H9 (cell line): ENCODE results near the gene PABPN1. TPM values are rescaled to one million over a fixed set of nuclear protein-coding genes. Genes with fewer than 3 reads are reported as not detected.

ENCODE experiments used
- DNase-seq: peaks from one replicate; pipeline ENCODE4 v3.0.0-alpha.2; 2017
- H2AFZ ChIP-seq: one replicate; pipeline ENCODE4 v1.6.1; 2013; ENCODE audit warnings: mild to moderate bottlenecking, low read length, control low read depth, moderate library complexity
- H2AK5ac ChIP-seq: 2 replicates; pipeline ENCODE4 v1.6.1; 2013; ENCODE audit warnings: low read length, control low read depth, mixed read lengths; ENCODE audit not compliant: insufficient read length
- H2BK120ac ChIP-seq: one replicate; pipeline ENCODE4 v1.6.1; 2013; ENCODE audit warnings: low read depth, mild to moderate bottlenecking, low read length, control low read depth, inconsistent platforms; ENCODE audit not compliant: poor library complexity, severe bottlenecking
- H2BK12ac ChIP-seq: 2 replicates; pipeline ENCODE4 v1.6.1; 2013; ENCODE audit warnings: low read length, control low read depth, mixed read lengths, low read depth; ENCODE audit not compliant: insufficient read length
- H2BK15ac ChIP-seq: 2 replicates; pipeline ENCODE4 v1.6.1; 2013; ENCODE audit warnings: low read depth, low read length, control low read depth
- H2BK20ac ChIP-seq: one replicate; pipeline ENCODE4 v1.6.1; 2013; ENCODE audit warnings: low read depth, mild to moderate bottlenecking, low read length, control low read depth, inconsistent platforms; ENCODE audit not compliant: poor library complexity, severe bottlenecking
- H2BK5ac ChIP-seq: 2 replicates; pipeline ENCODE4 v1.6.1; 2013; ENCODE audit warnings: low read length, control low read depth, mixed read lengths; ENCODE audit not compliant: insufficient read length
- H3K14ac ChIP-seq: 2 replicates; pipeline ENCODE4 v1.6.1; 2013; ENCODE audit warnings: low read length, control low read depth; ENCODE audit not compliant: insufficient read depth
- H3K18ac ChIP-seq: 2 replicates; pipeline ENCODE4 v1.6.1; 2013; ENCODE audit warnings: low read depth, mild to moderate bottlenecking, mixed read lengths, low read length, control low read depth; ENCODE audit not compliant: insufficient read length
- H3K23ac ChIP-seq: 2 replicates; pipeline ENCODE4 v1.6.1; 2013; ENCODE audit warnings: low read length, control low read depth, mixed read lengths, low read depth; ENCODE audit not compliant: insufficient read length
- H3K23me2 ChIP-seq: 2 replicates; pipeline ENCODE4 v1.6.1; 2013; ENCODE audit warnings: low read depth, mild to moderate bottlenecking, mixed read lengths, low read length, control low read depth; ENCODE audit not compliant: insufficient read length, poor library complexity, severe bottlenecking
- H3K27ac ChIP-seq: 2 replicates; pipeline ENCODE4 v1.5.1; 2013; ENCODE audit warnings: low read length, control low read depth, mixed read lengths, low read depth; ENCODE audit not compliant: insufficient read length
- H3K27me3 ChIP-seq: 2 replicates; pipeline ENCODE4 v1.6.1; 2013; ENCODE audit warnings: low read length, control low read depth, inconsistent platforms; ENCODE audit not compliant: insufficient read depth
- H3K4ac ChIP-seq: 2 replicates; pipeline ENCODE4 v1.6.1; 2013; ENCODE audit warnings: low read depth, mild to moderate bottlenecking, control low read depth, inconsistent platforms, low read length, moderate library complexity
- H3K4me1 ChIP-seq: 2 replicates; pipeline ENCODE4 v1.6.1; 2013; ENCODE audit warnings: low read length, control low read depth, inconsistent platforms; ENCODE audit not compliant: insufficient read depth
- H3K4me2 ChIP-seq: 2 replicates; pipeline ENCODE4 v1.6.1; 2013; ENCODE audit warnings: low read length, control low read depth, mixed read lengths; ENCODE audit not compliant: insufficient read length, insufficient read depth
- H3K56ac ChIP-seq: 2 replicates; pipeline ENCODE4 v1.6.1; 2013; ENCODE audit warnings: low read depth, mild to moderate bottlenecking, mixed read lengths, low read length, control low read depth; ENCODE audit not compliant: insufficient read length
- H3K79me1 ChIP-seq: 2 replicates; pipeline ENCODE4 v1.6.1; 2013; ENCODE audit warnings: low read depth, mild to moderate bottlenecking, moderate library complexity, low read length, control low read depth, inconsistent platforms; ENCODE audit not compliant: insufficient read depth, poor library complexity, severe bottlenecking
- H3K79me2 ChIP-seq: 2 replicates; pipeline ENCODE4 v1.6.1; 2013; ENCODE audit warnings: low read length, control low read depth, inconsistent platforms; ENCODE audit not compliant: insufficient read depth
- H3K9ac ChIP-seq: 2 replicates; pipeline ENCODE4 v1.6.1; 2013; ENCODE audit warnings: low read length, control low read depth, mixed read lengths; ENCODE audit not compliant: insufficient read length; ENCODE audit errors: extremely low read depth
- H3K9me3 ChIP-seq: one replicate; pipeline ENCODE4 v1.6.1; 2013; ENCODE audit warnings: low read depth, low read length, inconsistent platforms; ENCODE audit not compliant: control insufficient read depth
- H3T11ph ChIP-seq: one replicate; pipeline ENCODE4 v1.6.1; 2013; ENCODE audit warnings: mild to moderate bottlenecking, low read length, control low read depth, inconsistent platforms
- H4K20me1 ChIP-seq: one replicate; pipeline ENCODE4 v1.6.1; 2013; ENCODE audit not compliant: control insufficient read depth, insufficient read length, insufficient read depth
- H4K5ac ChIP-seq: 2 replicates; pipeline ENCODE4 v1.6.1; 2013; ENCODE audit warnings: low read depth, mild to moderate bottlenecking, mixed read lengths, low read length, control low read depth; ENCODE audit not compliant: insufficient read length
- H4K8ac ChIP-seq: replicated peaks from 2 replicates; pipeline ENCODE4 v1.6.1; 2013; ENCODE audit warnings: low read length, control low read depth, mixed read lengths, low read depth; ENCODE audit not compliant: insufficient read length
- H4K91ac ChIP-seq: 2 replicates; pipeline ENCODE4 v1.6.1; 2013; ENCODE audit warnings: low read depth, mild to moderate bottlenecking, moderate library complexity, mixed read lengths, low read length, control low read depth; ENCODE audit not compliant: insufficient read length
- H3K27ac Mint-ChIP-seq, 3 experiments: 2 replicates in 2 of 3; 3 replicates in 1 of 3; pipeline ENCODE4 v1.8.0; 2020 to 2021; ENCODE audit warnings: mixed read lengths in 3 of 3, mild to moderate bottlenecking in 1 of 3, moderate library complexity in 1 of 3
- H3K27me3 Mint-ChIP-seq: 2 replicates; pipeline ENCODE4 v1.8.0; 2021; ENCODE audit warnings: low read depth, mild to moderate bottlenecking, moderate library complexity, mixed read lengths
- H3K36me3 Mint-ChIP-seq, 3 experiments: 2 replicates in 2 of 3; 3 replicates in 1 of 3; pipeline ENCODE4 v1.8.0; 2020 to 2021; ENCODE audit warnings: low read depth in 3 of 3, mixed read lengths in 3 of 3; ENCODE audit not compliant: insufficient read depth in 1 of 3
- H3K4me1 Mint-ChIP-seq, 2 experiments: 2 replicates each; pipeline ENCODE4 v1.8.0; 2020; ENCODE audit warnings: mixed read lengths in 2 of 2
- H3K4me3 Mint-ChIP-seq, 2 experiments: 2 replicates in 1 of 2; 3 replicates in 1 of 2; pipeline ENCODE4 v1.8.0; 2020 to 2021; ENCODE audit warnings: mild to moderate bottlenecking in 2 of 2, mixed read lengths in 2 of 2, moderate library complexity in 1 of 2
- H3K9me3 Mint-ChIP-seq, 2 experiments: 2 replicates in 1 of 2; 3 replicates in 1 of 2; pipeline ENCODE4 v1.8.0; 2020; ENCODE audit warnings: mild to moderate bottlenecking in 2 of 2, mixed read lengths in 2 of 2, moderate library complexity in 1 of 2
- WGBS: extraction: QIAGEN DNeasy Blood & Tissue Kit; methylation state at CpG from one replicate; pipeline ENCODE4 v1.1.7; 2013; ENCODE audit warnings: missing lambda C conversion rate, low lambda C conversion rate, mixed read lengths; ENCODE audit not compliant: insufficient read length; ENCODE audit errors: extremely low coverage; 5-methylcytosine and 5-hydroxymethylcytosine counted together
- total RNA-seq: library from RNA; stranded (reverse); gene quantifications from 2 replicates; pipeline ENCODE4 v1.2.1, GENCODE V29; 2021
- TF ChIP-seq, protein P1 (sequence below): fragments of 200-600 bp; sonication (generic); conservative IDR thresholded peaks from 3 replicates; pipeline ENCODE4 v1.8.0; 2021; ENCODE audit warnings: antibody characterized with exemption, mild to moderate bottlenecking

Gene PABPN1
- total RNA-seq, 1 experiment from 2014 or later = 333 TPM

DNA sequence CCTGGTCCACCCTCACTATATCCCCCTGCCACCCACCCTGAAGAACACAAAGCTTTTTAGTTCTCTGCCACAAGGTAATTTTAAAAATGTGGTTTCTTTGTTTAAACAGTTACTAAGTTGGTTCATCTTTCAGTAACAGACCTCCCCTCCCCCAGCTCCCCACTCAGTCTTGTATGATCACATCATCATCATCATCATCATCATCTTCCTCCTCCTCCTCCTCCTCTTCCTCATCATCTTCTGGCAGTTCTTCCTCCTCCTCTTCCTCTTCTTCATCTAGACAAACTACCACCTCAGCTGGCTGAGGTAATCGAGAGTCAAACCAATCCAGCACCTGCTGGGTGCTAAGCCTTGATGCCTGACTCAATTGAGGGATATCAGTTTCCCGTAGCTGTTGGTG lies 45.8 kb upstream of the PABPN1 start:
- Mint-ChIP-seq H3K4me3 (no peak overlapping the region), H3K27ac (no peak overlapping the region)

More for the DNA sequence above, 45.8 kb upstream of the PABPN1 start:
- H4K20me1 ChIP-seq = no peaks in the 10 kb centered on the region
- H3K4me1 ChIP-seq = peaks cover 8% of the 10 kb centered on the region; the same call in 1 of the 2 replicates
- peaks cover 12% of the 10 kb centered on the region in 2 experiments for H3K4me1 Mint-ChIP-seq
- H2AK5ac ChIP-seq = no peak overlapping the region
- no peak overlapping the region for H3K18ac ChIP-seq
- H2BK120ac ChIP-seq = no peak overlapping the region
- H2AFZ ChIP-seq = no peak overlapping the region
- peaks cover 0 to 3% (median 0%) of the 10 kb centered on the region in 3 experiments; a peak in 3 of 7 replicates for H3K36me3 Mint-ChIP-seq
- no peak overlapping the region for H3K9ac ChIP-seq
- no peak overlapping the region for H3K4ac ChIP-seq
- H2BK20ac ChIP-seq = no peak overlapping the region
- H3K9me3 ChIP-seq = no peaks in the 10 kb centered on the region
- DNase-seq = no peak
- no peak overlapping the region for H3K27ac ChIP-seq
- peaks cover 98% of the 10 kb centered on the region for H3K27me3 Mint-ChIP-seq
- no peak overlapping the region for H2BK5ac ChIP-seq
- H3K56ac ChIP-seq = no peak overlapping the region
- no peaks in the 10 kb centered on the region for H3K79me1 ChIP-seq
- no CpG with 5 or more reads among the region's 2 CpGs for WGBS
- no peak overlapping the region for H2BK12ac ChIP-seq
- peaks cover 2% of the 10 kb centered on the region; the same call in 1 of the 2 replicates for H3K27me3 ChIP-seq
- H3T11ph ChIP-seq = no peak overlapping the region
- no peaks in the 10 kb centered on the region for H3K79me2 ChIP-seq
- H3K9me3 Mint-ChIP-seq = no peaks in the 10 kb centered on the region
- H3K23ac ChIP-seq = no peak overlapping the region
- no peak overlapping the region for H4K91ac ChIP-seq
- TF ChIP-seq, protein P1, sequence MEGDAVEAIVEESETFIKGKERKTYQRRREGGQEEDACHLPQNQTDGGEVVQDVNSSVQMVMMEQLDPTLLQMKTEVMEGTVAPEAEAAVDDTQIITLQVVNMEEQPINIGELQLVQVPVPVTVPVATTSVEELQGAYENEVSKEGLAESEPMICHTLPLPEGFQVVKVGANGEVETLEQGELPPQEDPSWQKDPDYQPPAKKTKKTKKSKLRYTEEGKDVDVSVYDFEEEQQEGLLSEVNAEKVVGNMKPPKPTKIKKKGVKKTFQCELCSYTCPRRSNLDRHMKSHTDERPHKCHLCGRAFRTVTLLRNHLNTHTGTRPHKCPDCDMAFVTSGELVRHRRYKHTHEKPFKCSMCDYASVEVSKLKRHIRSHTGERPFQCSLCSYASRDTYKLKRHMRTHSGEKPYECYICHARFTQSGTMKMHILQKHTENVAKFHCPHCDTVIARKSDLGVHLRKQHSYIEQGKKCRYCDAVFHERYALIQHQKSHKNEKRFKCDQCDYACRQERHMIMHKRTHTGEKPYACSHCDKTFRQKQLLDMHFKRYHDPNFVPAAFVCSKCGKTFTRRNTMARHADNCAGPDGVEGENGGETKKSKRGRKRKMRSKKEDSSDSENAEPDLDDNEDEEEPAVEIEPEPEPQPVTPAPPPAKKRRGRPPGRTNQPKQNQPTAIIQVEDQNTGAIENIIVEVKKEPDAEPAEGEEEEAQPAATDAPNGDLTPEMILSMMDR = no peak
- H4K8ac ChIP-seq = no peak overlapping the region
- H3K23me2 ChIP-seq = no peaks in the 10 kb centered on the region
- no peak overlapping the region for H2BK15ac ChIP-seq
- no peak overlapping the region for H3K14ac ChIP-seq
- no peak overlapping the region for H4K5ac ChIP-seq
- H3K4me2 ChIP-seq = no peak overlapping the region
